ENCODE results near the gene PPME1.

DNA sequence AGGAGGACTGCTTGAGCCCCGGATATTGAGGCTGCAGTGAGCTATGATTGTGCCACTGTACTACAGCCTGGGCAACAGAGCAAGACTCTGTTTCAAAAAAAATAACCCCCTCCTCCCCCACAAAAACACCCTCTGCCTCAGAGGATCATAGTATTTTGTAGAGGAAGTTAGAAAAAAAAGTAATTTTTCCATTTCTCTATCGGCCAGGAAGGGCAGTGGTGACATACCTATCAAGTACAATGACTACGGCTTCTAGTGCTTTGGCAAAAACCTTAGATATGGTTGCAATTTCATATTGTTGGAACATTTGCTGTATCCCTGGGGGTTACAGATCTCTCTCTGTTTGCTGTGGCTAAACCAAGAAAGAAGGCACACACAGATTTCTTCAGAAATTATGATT is 29.2 kb upstream of the PPME1 start:
- TF ChIP-seq CTCF (conservative IDR thresholded peaks at IDR 0.05) (no peak), EZH2 (IDR thresholded peaks at IDR 0.05; ENCODE audit: low read depth) (no peak)
